ENCODE results near the gene PPARD. TPM values are rescaled to one million over a fixed set of nuclear protein-coding genes. Genes with fewer than 3 reads are reported as not detected.

Gene PPARD
- total and polyA plus RNA-seq, 2 donors (not counting 1 experiment from before 2014, with no cell fraction given), result 14.8 to 16.3 TPM

DNA sequence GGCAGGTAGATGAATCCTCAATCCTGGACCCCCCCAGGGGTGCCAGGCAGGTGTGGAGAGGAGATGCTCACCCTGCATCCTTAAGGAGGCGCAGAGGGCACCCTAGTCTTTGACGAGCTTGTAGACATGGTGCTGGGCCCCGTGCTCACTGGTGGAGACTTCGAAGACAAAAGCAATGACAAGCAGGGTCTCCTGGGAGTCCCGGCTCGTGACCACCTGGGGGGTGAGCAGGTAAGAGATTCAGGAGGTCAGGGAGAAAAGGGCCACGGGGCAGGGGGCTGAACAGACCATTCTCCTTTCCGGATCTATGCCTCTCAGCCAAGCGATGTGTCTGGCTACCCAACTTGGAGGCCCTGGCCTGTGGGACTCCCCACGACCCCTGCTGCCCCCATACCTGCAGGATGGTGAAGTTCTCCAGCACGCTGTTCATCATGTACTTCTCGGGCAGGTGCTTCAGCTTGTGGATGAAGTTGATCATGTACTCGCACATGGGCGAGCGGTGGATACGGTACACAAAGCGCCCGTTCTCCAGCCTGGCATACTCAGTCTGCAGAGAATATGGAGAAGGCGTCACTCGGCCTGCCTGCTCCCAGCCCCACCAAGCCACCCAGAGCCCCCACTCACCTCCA lies 132.7 kb downstream of the PPARD start:
- DNase-seq (ENCODE audit: low read depth in 2 of 2), result no peak
- H3K9ac ChIP-seq (ENCODE audit: insufficient read depth, low read length), result no peak overlapping the region
- no peaks in the 10 kb centered on the region for H3K27me3 ChIP-seq (ENCODE audit: control insufficient read depth, insufficient read depth, low read length)
- H3K27ac ChIP-seq (ENCODE audit: insufficient read depth, low read length), result no peak overlapping the region
- H3K36me3 ChIP-seq (ENCODE audit: control insufficient read depth, insufficient read depth, low read length), result peaks cover 33% of the 10 kb centered on the region
- peaks cover 9% of the 10 kb centered on the region for H3K79me2 ChIP-seq (ENCODE audit: control insufficient read depth, insufficient read depth, low read length)
- TF ChIP-seq, protein P1, sequence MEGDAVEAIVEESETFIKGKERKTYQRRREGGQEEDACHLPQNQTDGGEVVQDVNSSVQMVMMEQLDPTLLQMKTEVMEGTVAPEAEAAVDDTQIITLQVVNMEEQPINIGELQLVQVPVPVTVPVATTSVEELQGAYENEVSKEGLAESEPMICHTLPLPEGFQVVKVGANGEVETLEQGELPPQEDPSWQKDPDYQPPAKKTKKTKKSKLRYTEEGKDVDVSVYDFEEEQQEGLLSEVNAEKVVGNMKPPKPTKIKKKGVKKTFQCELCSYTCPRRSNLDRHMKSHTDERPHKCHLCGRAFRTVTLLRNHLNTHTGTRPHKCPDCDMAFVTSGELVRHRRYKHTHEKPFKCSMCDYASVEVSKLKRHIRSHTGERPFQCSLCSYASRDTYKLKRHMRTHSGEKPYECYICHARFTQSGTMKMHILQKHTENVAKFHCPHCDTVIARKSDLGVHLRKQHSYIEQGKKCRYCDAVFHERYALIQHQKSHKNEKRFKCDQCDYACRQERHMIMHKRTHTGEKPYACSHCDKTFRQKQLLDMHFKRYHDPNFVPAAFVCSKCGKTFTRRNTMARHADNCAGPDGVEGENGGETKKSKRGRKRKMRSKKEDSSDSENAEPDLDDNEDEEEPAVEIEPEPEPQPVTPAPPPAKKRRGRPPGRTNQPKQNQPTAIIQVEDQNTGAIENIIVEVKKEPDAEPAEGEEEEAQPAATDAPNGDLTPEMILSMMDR (conservative IDR thresholded peaks at IDR 0.05 in 1 of 2, IDR thresholded peaks at IDR 0.05 in 1 of 2; ENCODE audit: low read depth in 1 of 2, low read length in 2 of 2), result no peak
- no peak for TF ChIP-seq EZH2 (IDR thresholded peaks at IDR 0.05; ENCODE audit: low read length, missing control alignments)
- H3K4me3 ChIP-seq (replicated peaks in 1 of 4; ENCODE audit: control extremely low read depth in 1 of 4, insufficient read depth in 1 of 4, low read depth in 3 of 4, low read length in 4 of 4), result no peak overlapping the region
- H4K20me1 ChIP-seq (ENCODE audit: control insufficient read depth, extremely low read depth, insufficient read depth, low read length), result peaks cover 5% of the 10 kb centered on the region
- H3K4me1 ChIP-seq (ENCODE audit: control insufficient read depth, extremely low read depth, insufficient read depth, low read length), result peaks cover 10% of the 10 kb centered on the region
- H2AFZ ChIP-seq (ENCODE audit: low read length), result no peak overlapping the region
- no peak overlapping the region for H3K4me2 ChIP-seq (ENCODE audit: extremely low read depth, insufficient read depth, low read length)
- no peaks in the 10 kb centered on the region for H3K9me3 ChIP-seq (ENCODE audit: control insufficient read depth, insufficient read depth, low read depth, low read length)

GRCh38 chr6:35475573-35475972 lies 133.2 kb downstream of the PPARD start:
- Histone ChIP-seq H3K4me2 (ENCODE audit: extremely low read depth, insufficient read depth, low read length) (no peak overlapping the region), H3K9me3 (ENCODE audit: control insufficient read depth, insufficient read depth, low read depth, low read length) (no peaks in the 10 kb centered on the region), H3K36me3 (ENCODE audit: control insufficient read depth, insufficient read depth, low read length) (peaks cover 30% of the 10 kb centered on the region), H3K79me2 (ENCODE audit: control insufficient read depth, insufficient read depth, low read length) (peaks cover 4% of the 10 kb centered on the region), H3K4me3 (replicated peaks in 1 of 4; ENCODE audit: control extremely low read depth in 1 of 4, insufficient read depth in 1 of 4, low read depth in 3 of 4, low read length in 4 of 4) (no peak overlapping the region), H2AFZ (ENCODE audit: low read length) (no peak overlapping the region), H3K27ac (ENCODE audit: insufficient read depth, low read length) (no peak overlapping the region), H3K9ac (ENCODE audit: insufficient read depth, low read length) (no peak overlapping the region), H3K27me3 (ENCODE audit: control insufficient read depth, insufficient read depth, low read length) (no peaks in the 10 kb centered on the region), H4K20me1 (ENCODE audit: control insufficient read depth, extremely low read depth, insufficient read depth, low read length) (peaks cover 2% of the 10 kb centered on the region), H3K4me1 (ENCODE audit: control insufficient read depth, extremely low read depth, insufficient read depth, low read length) (peaks cover 7% of the 10 kb centered on the region)
- DNase-seq (ENCODE audit: low read depth in 2 of 2), result no peak
- TF ChIP-seq EZH2 (IDR thresholded peaks at IDR 0.05; ENCODE audit: low read length, missing control alignments), result no peak
- TF ChIP-seq, protein P1 (conservative IDR thresholded peaks at IDR 0.05 in 1 of 2, IDR thresholded peaks at IDR 0.05 in 1 of 2; ENCODE audit: low read depth in 1 of 2, low read length in 2 of 2), result no peak

DNA sequence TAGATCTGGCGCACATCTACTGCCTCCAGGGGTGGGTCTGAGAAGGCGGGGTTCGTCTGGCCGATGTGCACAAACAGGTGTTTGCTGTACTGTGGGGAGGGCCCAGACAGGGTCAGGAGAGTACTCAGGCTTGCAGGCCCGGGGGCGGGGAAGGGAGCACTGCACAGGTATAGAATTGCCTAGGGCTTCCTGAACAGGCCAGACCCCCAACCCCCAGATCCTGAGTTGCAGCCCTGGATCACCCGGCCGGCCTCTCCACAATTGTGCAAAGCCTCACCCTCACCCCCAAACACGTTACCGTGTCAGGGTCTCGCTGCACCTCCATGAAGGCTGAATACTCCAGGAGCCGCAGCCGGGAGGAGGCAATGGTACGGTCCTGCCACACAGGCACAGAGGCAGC lies 133.6 kb downstream of the PPARD start:
- Histone ChIP-seq H2AFZ (ENCODE audit: low read length) (no peak overlapping the region), H3K27me3 (ENCODE audit: control insufficient read depth, insufficient read depth, low read length) (no peaks in the 10 kb centered on the region), H3K27ac (ENCODE audit: insufficient read depth, low read length) (no peak overlapping the region), H3K4me1 (ENCODE audit: control insufficient read depth, extremely low read depth, insufficient read depth, low read length) (peaks cover 7% of the 10 kb centered on the region), H3K36me3 (ENCODE audit: control insufficient read depth, insufficient read depth, low read length) (peaks cover 28% of the 10 kb centered on the region), H3K4me2 (ENCODE audit: extremely low read depth, insufficient read depth, low read length) (no peak overlapping the region), H3K9me3 (ENCODE audit: control insufficient read depth, insufficient read depth, low read depth, low read length) (no peaks in the 10 kb centered on the region), H3K79me2 (ENCODE audit: control insufficient read depth, insufficient read depth, low read length) (peaks cover 1% of the 10 kb centered on the region), H4K20me1 (ENCODE audit: control insufficient read depth, extremely low read depth, insufficient read depth, low read length) (no peaks in the 10 kb centered on the region), H3K9ac (ENCODE audit: insufficient read depth, low read length) (no peak overlapping the region), H3K4me3 (replicated peaks in 1 of 4; ENCODE audit: control extremely low read depth in 1 of 4, insufficient read depth in 1 of 4, low read depth in 3 of 4, low read length in 4 of 4) (no peak overlapping the region)
- no peak for DNase-seq (ENCODE audit: low read depth in 2 of 2)
- TF ChIP-seq, protein P1 (conservative IDR thresholded peaks at IDR 0.05 in 1 of 2, IDR thresholded peaks at IDR 0.05 in 1 of 2; ENCODE audit: low read depth in 1 of 2, low read length in 2 of 2), result no peak
- TF ChIP-seq EZH2 (IDR thresholded peaks at IDR 0.05; ENCODE audit: low read length, missing control alignments), result no peak
